HCT116 (cell line): ENCODE measurements around the gene EIF3A. TPM values are rescaled to one million over a fixed set of nuclear protein-coding genes. Genes with fewer than 3 reads are reported as not detected.

Experiments
- ATAC-seq: fragments of 200-7000 bp; cut with Tn5 transposase; 2 replicates; pipeline ENCODE4 v1.9.1; 2020; ENCODE audit warnings: mild to moderate bottlenecking, moderate library complexity
- BruUV-seq: library from RNA; stranded (reverse); fragments of 400-500 nt; replicated peaks from 2 replicates; lab custom pipeline; 2021; lab: Mats Ljungman, UMichigan
- CTCF ChIA-PET: fragments of 300-600 bp; sonication (Branson Sonifier 250); formaldehyde crosslinking; loops from one replicate; lab custom pipeline; 2021; ENCODE audit warnings: antibody characterized with exemption; lab: Charles Lee
- POLR2A ChIA-PET: fragments of 300-600, 350-600 bp; sonication (Branson Sonifier 250); formaldehyde crosslinking; loops from one replicate; lab custom pipeline; 2021; ENCODE audit warnings: antibody characterized with exemption; lab: Charles Lee
- RAD21 ChIA-PET, 2 experiments: fragments of 300-600 bp; sonication (Branson Sonifier 250); formaldehyde crosslinking; loops; one replicate each; lab custom pipeline; 2023; ENCODE audit warnings: low total read pairs in 2 of 2; ENCODE audit not compliant: uncharacterized antibody in 2 of 2, unreplicated experiment in 2 of 2, low non-redundant PET in 1 of 2; lab: Charles Lee
- DNase-seq: peaks from one replicate; pipeline ENCODE4 v3.0.0-alpha.2; 2010; ENCODE audit warnings: low read depth, low spot score
- H2AFZ ChIP-seq: fragments of 200-600 bp; shearing (Covaris generic), sonication (generic); 2 replicates; pipeline ENCODE4 v1.6.1; 2017; ENCODE audit warnings: low read depth, mixed run types, mixed read lengths, antibody characterized with exemption, low read length; ENCODE audit not compliant: poor library complexity, severe bottlenecking
- H3K27ac ChIP-seq: 2 replicates; pipeline ENCODE4 v1.5.1; 2012; ENCODE audit warnings: low read depth, low read length
- H3K27me3 ChIP-seq: fragments of 200-600 bp; sonication (generic); 2 replicates; pipeline ENCODE4 v1.6.1; 2016; ENCODE audit warnings: mixed run types, low read length, mixed read lengths; ENCODE audit not compliant: insufficient read depth
- H3K36me3 ChIP-seq, 2 experiments: fragments of 200-500 bp in 1 of 2; fragments of 200-600 bp in 1 of 2; sonication (Bioruptor generic) in 1 of 2; sonication (generic) in 1 of 2; 2 replicates each; pipeline versions ENCODE4 v1.5.1 to v1.6.1; 2014 to 2016; ENCODE audit warnings: low read length in 2 of 2, inconsistent platforms in 1 of 2, mixed read lengths in 1 of 2, mixed run types in 1 of 2; ENCODE audit not compliant: insufficient read depth in 2 of 2, control insufficient read depth in 1 of 2
- H3K4me1 ChIP-seq, 2 experiments: fragments of 200-600 bp in 1 of 2; sonication (generic) in 1 of 2; 2 replicates each; pipeline versions ENCODE4 v1.5.1 to v1.6.1; 2012 to 2017; ENCODE audit warnings: low read length in 2 of 2, inconsistent platforms in 1 of 2, mild to moderate bottlenecking in 1 of 2, mixed read lengths in 1 of 2, mixed run types in 1 of 2, moderate library complexity in 1 of 2; ENCODE audit not compliant: insufficient read depth in 2 of 2, control insufficient read depth in 1 of 2
- H3K4me2 ChIP-seq: fragments of 200-600 bp; sonication (generic); 2 replicates; pipeline ENCODE4 v1.6.1; 2017; ENCODE audit warnings: mixed run types, low read length, mixed read lengths
- H3K4me3 ChIP-seq, 2 experiments: fragments of 200-600 bp in 1 of 2; sonication (generic) in 1 of 2; replicated peaks in 1 of 2; 2 replicates each; pipeline ENCODE4 v1.5.1; 2011 to 2016; ENCODE audit warnings: low read length in 2 of 2, control low read depth in 1 of 2, low read depth in 1 of 2, mild to moderate bottlenecking in 1 of 2, mixed read lengths in 1 of 2, mixed run types in 1 of 2
- H3K79me2 ChIP-seq: fragments of 200-600 bp; sonication (generic); 2 replicates; pipeline ENCODE4 v1.6.1; 2017; ENCODE audit warnings: mild to moderate bottlenecking, mixed run types, low read length, moderate library complexity, mixed read lengths; ENCODE audit not compliant: insufficient read depth
- H3K9ac ChIP-seq: fragments of 200-600 bp; sonication (generic); 2 replicates; pipeline ENCODE4 v1.6.1; 2016; ENCODE audit warnings: low read length, mixed read lengths
- H3K9me2 ChIP-seq: fragments of 200-600 bp; sonication (generic), shearing (Covaris generic); 2 replicates; pipeline ENCODE4 v1.6.1; 2017; ENCODE audit warnings: mixed run types, mild to moderate bottlenecking, moderate library complexity; ENCODE audit not compliant: insufficient read depth
- H3K9me3 ChIP-seq, 2 experiments: fragments of 200-500 bp in 1 of 2; fragments of 200-600 bp in 1 of 2; sonication (Bioruptor generic) in 1 of 2; sonication (generic) in 1 of 2; 2 replicates each; pipeline ENCODE4 v1.6.1; 2014 to 2017; ENCODE audit warnings: low read length in 2 of 2, mixed read lengths in 2 of 2, inconsistent platforms in 1 of 2, low read depth in 1 of 2, mild to moderate bottlenecking in 1 of 2, mixed run types in 1 of 2, moderate library complexity in 1 of 2; ENCODE audit not compliant: control insufficient read depth in 1 of 2, insufficient read depth in 1 of 2
- H4K20me1 ChIP-seq: fragments of 200-600 bp; sonication (generic), shearing (Covaris generic); 2 replicates; pipeline ENCODE4 v1.6.1; 2017; ENCODE audit warnings: mixed run types, mild to moderate bottlenecking, moderate library complexity; ENCODE audit not compliant: insufficient read depth
- CTCF ChIP-seq, 3 experiments: fragments of 200-600 bp in 1 of 3; sonication (generic) in 1 of 3; IDR thresholded peaks in 2 of 3; conservative IDR thresholded peaks in 1 of 3; 2 replicates each; pipeline ENCODE4 v1.5.1; 2012 to 2017; ENCODE audit warnings: low read depth in 2 of 3, low read length in 2 of 3, antibody characterized with exemption in 1 of 3, borderline replicate concordance in 1 of 3, control low read depth in 1 of 3, mild to moderate bottlenecking in 1 of 3, mixed read lengths in 1 of 3, mixed run types in 1 of 3, moderate library complexity in 1 of 3; ENCODE audit not compliant: insufficient read depth in 1 of 3
- REST ChIP-seq: IDR thresholded peaks from 2 replicates; pipeline ENCODE4 v1.6.1; 2012; ENCODE audit warnings: low read depth
- intact Hi-C: fragments of 100-400 bp; cut with micrococcal nuclease; formaldehyde crosslinking; loops from 2 replicates; pipeline ENCODE4 v1.10.0; 2022
- total RNA-seq: library from RNA; stranded (reverse); gene quantifications from one replicate; pipeline ENCODE4 v1.2.1, GENCODE V29; 2021; ENCODE audit not compliant: unreplicated experiment

Gene EIF3A
- total RNA-seq, 1 experiment from 2014 or later = 271 TPM

- no TSS peak for BruUV-seq
- Histone ChIP-seq H3K36me3 (peaks cover 11 to 24% of the 10 kb centered on the region in 2 experiments), H3K4me3 (no peak overlapping the region), H2AFZ (no peak overlapping the region), H3K27ac (no peak overlapping the region), H3K4me1 (peaks cover 4 to 13% of the 10 kb centered on the region in 2 experiments; a peak in 3 of 4 replicates), H3K9me2 (no peaks in the 10 kb centered on the region), H3K9ac (no peak overlapping the region), H3K9me3 (no peaks in the 10 kb centered on the region), H3K79me2 (no peaks in the 10 kb centered on the region), H3K27me3 (no peaks in the 10 kb centered on the region), H4K20me1 (no peaks in the 10 kb centered on the region), H3K4me2 (no peak overlapping the region)
- no peak for DNase-seq
- intact Hi-C loops = no loop called here
- ChIA-PET POLR2A (interaction anchor here (0.7 kb wide), 1 partner anchor 285 kb away, joined by 3 read pairs; no protein-coding TSS in a partner anchor), RAD21 (no interaction called here), CTCF (no interaction called here)
- ATAC-seq = no peak
- no peak for TF ChIP-seq REST
- no peak for TF ChIP-seq CTCF (IDR thresholded peaks at IDR 0.05 in 2 of 3, conservative IDR thresholded peaks at IDR 0.05 in 1 of 3; ENCODE audit: borderline replicate concordance in 1 of 3, insufficient read depth in 1 of 3, low read depth in 2 of 3, low read length in 2 of 3)
Observed at GRCh38 chr10:119120875-119121274, 40.3 kb upstream of the EIF3A start.
